ENCODE results near the gene SLC8B1.

Gene SLC8B1

GRCh38 chr12:113260636-113261300, 74.1 kb downstream of the SLC8B1 start:
- CTCF ChIA-PET, result interaction anchor here (0.7 to 2.9 kb wide), 3 partner anchors 8 to 51 kb away, joined by 3 to 9 read pairs (median 4); no protein-coding TSS in a partner anchor
- peaks cover 3 to 35% (median 27%) of the 10 kb centered on the region in 4 experiments for H3K4me1 ChIP-seq (ENCODE audit: control extremely low read depth in 1 of 4, control insufficient read depth in 4 of 4, insufficient read depth in 4 of 4, low read length in 3 of 4)
- 55% methylated on average over 5 of the region's 12 CpGs for WGBS (ENCODE audit: insufficient coverage)

GRCh38 chr12:113260127-113260526, 74.8 kb downstream of the SLC8B1 start:
- no peak for DNase-seq
- H3K36me3 ChIP-seq (ENCODE audit: control insufficient read depth in 4 of 4, insufficient read depth in 4 of 4, low read length in 3 of 4), result peaks cover 0 to 3% (median 0%) of the 10 kb centered on the region in 4 experiments
- no peak overlapping the region for H3K27ac ChIP-seq (ENCODE audit: insufficient read depth in 1 of 2, low read depth in 1 of 2, low read length in 2 of 2, poor library complexity in 1 of 2, severe bottlenecking in 2 of 2)
- no peak overlapping the region for H3K4me3 ChIP-seq (ENCODE audit: control insufficient read depth in 1 of 7, extremely low read depth in 1 of 7, insufficient read depth in 4 of 7, low read depth in 2 of 7, low read length in 6 of 7)
- POLR2A ChIA-PET, result no interaction called here
- peaks cover 3 to 35% (median 27%) of the 10 kb centered on the region in 4 experiments for H3K4me1 ChIP-seq (ENCODE audit: control extremely low read depth in 1 of 4, control insufficient read depth in 4 of 4, insufficient read depth in 4 of 4, low read length in 3 of 4)
- no peaks in the 10 kb centered on the region for H3K27me3 ChIP-seq (replicated peaks in 2 of 5; ENCODE audit: control insufficient read depth in 4 of 5, insufficient read depth in 5 of 5, low read length in 4 of 5)
- CTCF ChIA-PET, result interaction anchor here (0.8 to 2.9 kb wide), 3 partner anchors 9 to 25 kb away, joined by 3 to 9 read pairs (median 4); no protein-coding TSS in a partner anchor
- H3K9me3 ChIP-seq (ENCODE audit: control extremely low read depth in 1 of 5, control insufficient read depth in 4 of 5, insufficient read depth in 2 of 5, low read depth in 1 of 5, low read length in 4 of 5), result peaks cover 0 to 2% (median 0%) of the 10 kb centered on the region in 5 experiments
- 85% methylated on average over 5 of the region's 5 CpGs for WGBS (ENCODE audit: insufficient coverage)

More at GRCh38 chr12:113260636-113261300, 74.1 kb downstream of the SLC8B1 start:
- peaks cover 0 to 2% (median 0%) of the 10 kb centered on the region in 5 experiments for H3K9me3 ChIP-seq (ENCODE audit: control extremely low read depth in 1 of 5, control insufficient read depth in 4 of 5, insufficient read depth in 2 of 5, low read depth in 1 of 5, low read length in 4 of 5)
- no peak for DNase-seq
- H3K36me3 ChIP-seq (ENCODE audit: control insufficient read depth in 4 of 4, insufficient read depth in 4 of 4, low read length in 3 of 4), result peaks cover 0 to 3% (median under 1%) of the 10 kb centered on the region in 4 experiments
- H3K27ac ChIP-seq (ENCODE audit: insufficient read depth in 1 of 2, low read depth in 1 of 2, low read length in 2 of 2, poor library complexity in 1 of 2, severe bottlenecking in 2 of 2), result no peak overlapping the region
- no peaks in the 10 kb centered on the region for H3K27me3 ChIP-seq (replicated peaks in 2 of 5; ENCODE audit: control insufficient read depth in 4 of 5, insufficient read depth in 5 of 5, low read length in 4 of 5)
- POLR2A ChIA-PET, result no interaction called here
- no peak overlapping the region for H3K4me3 ChIP-seq (ENCODE audit: control insufficient read depth in 1 of 7, extremely low read depth in 1 of 7, insufficient read depth in 4 of 7, low read depth in 2 of 7, low read length in 6 of 7)

- Histone ChIP-seq H3K27ac (ENCODE audit: insufficient read depth in 1 of 2, low read depth in 1 of 2, low read length in 2 of 2, poor library complexity in 1 of 2, severe bottlenecking in 2 of 2) (no peak overlapping the region), H3K36me3 (ENCODE audit: control insufficient read depth in 4 of 4, insufficient read depth in 4 of 4, low read length in 3 of 4) (peaks cover 0 to 12% (median 4%) of the 10 kb centered on the region in 4 experiments), H3K27me3 (replicated peaks in 2 of 5; ENCODE audit: control insufficient read depth in 4 of 5, insufficient read depth in 5 of 5, low read length in 4 of 5) (no peaks in the 10 kb centered on the region), H3K4me3 (ENCODE audit: control insufficient read depth in 1 of 7, extremely low read depth in 1 of 7, insufficient read depth in 4 of 7, low read depth in 2 of 7, low read length in 6 of 7) (no peak overlapping the region), H3K9me3 (ENCODE audit: control extremely low read depth in 1 of 5, control insufficient read depth in 4 of 5, insufficient read depth in 2 of 5, low read depth in 1 of 5, low read length in 4 of 5) (peaks cover 0 to 14% (median 8%) of the 10 kb centered on the region in 5 experiments), H3K4me1 (ENCODE audit: control extremely low read depth in 1 of 4, control insufficient read depth in 4 of 4, insufficient read depth in 4 of 4, low read length in 3 of 4) (peaks cover 2 to 28% (median 26%) of the 10 kb centered on the region in 4 experiments)
- DNase-seq, result no peak
- CTCF ChIA-PET, result interaction anchor here (0.6 to 1.2 kb wide), 3 partner anchors 11 to 333 kb away, joined by 3 to 4 read pairs (median 3); no protein-coding TSS in a partner anchor
- POLR2A ChIA-PET, result interaction anchor here (0.6 kb wide), 1 partner anchor 381 kb away, joined by 4 read pairs; no protein-coding TSS in a partner anchor
Observed at GRCh38 chr12:113257564-113257963, 77.3 kb downstream of the SLC8B1 start.

- ChIA-PET CTCF (interaction anchor here (0.6 to 1.7 kb wide), 5 partner anchors 17 to 78 kb away, joined by 3 to 8 read pairs (median 3); no protein-coding TSS in a partner anchor), POLR2A (interaction anchor here (0.6 kb wide), 1 partner anchor 51 kb away, joined by 3 read pairs; no protein-coding TSS in a partner anchor)
- no peak overlapping the region for H3K4me3 ChIP-seq (ENCODE audit: control insufficient read depth in 1 of 7, extremely low read depth in 1 of 7, insufficient read depth in 4 of 7, low read depth in 2 of 7, low read length in 6 of 7)
- no peaks in the 10 kb centered on the region for H3K27me3 ChIP-seq (replicated peaks in 2 of 5; ENCODE audit: control insufficient read depth in 4 of 5, insufficient read depth in 5 of 5, low read length in 4 of 5)
- peaks cover 0 to 15% (median 8%) of the 10 kb centered on the region in 5 experiments for H3K9me3 ChIP-seq (ENCODE audit: control extremely low read depth in 1 of 5, control insufficient read depth in 4 of 5, insufficient read depth in 2 of 5, low read depth in 1 of 5, low read length in 4 of 5)
- peaks cover 0 to 21% (median 6%) of the 10 kb centered on the region in 4 experiments for H3K36me3 ChIP-seq (ENCODE audit: control insufficient read depth in 4 of 4, insufficient read depth in 4 of 4, low read length in 3 of 4)
- 100% methylated on average over 2 of the region's 4 CpGs for WGBS (ENCODE audit: insufficient coverage)
- no peak for DNase-seq
- H3K27ac ChIP-seq (ENCODE audit: insufficient read depth in 1 of 2, low read depth in 1 of 2, low read length in 2 of 2, poor library complexity in 1 of 2, severe bottlenecking in 2 of 2), result no peak overlapping the region
- H3K4me1 ChIP-seq (ENCODE audit: control extremely low read depth in 1 of 4, control insufficient read depth in 4 of 4, insufficient read depth in 4 of 4, low read length in 3 of 4), result peaks cover 0 to under 1% (median under 1%) of the 10 kb centered on the region in 4 experiments
Observed at GRCh38 chr12:113254298-113254697, 80.6 kb downstream of the SLC8B1 start.

DNA sequence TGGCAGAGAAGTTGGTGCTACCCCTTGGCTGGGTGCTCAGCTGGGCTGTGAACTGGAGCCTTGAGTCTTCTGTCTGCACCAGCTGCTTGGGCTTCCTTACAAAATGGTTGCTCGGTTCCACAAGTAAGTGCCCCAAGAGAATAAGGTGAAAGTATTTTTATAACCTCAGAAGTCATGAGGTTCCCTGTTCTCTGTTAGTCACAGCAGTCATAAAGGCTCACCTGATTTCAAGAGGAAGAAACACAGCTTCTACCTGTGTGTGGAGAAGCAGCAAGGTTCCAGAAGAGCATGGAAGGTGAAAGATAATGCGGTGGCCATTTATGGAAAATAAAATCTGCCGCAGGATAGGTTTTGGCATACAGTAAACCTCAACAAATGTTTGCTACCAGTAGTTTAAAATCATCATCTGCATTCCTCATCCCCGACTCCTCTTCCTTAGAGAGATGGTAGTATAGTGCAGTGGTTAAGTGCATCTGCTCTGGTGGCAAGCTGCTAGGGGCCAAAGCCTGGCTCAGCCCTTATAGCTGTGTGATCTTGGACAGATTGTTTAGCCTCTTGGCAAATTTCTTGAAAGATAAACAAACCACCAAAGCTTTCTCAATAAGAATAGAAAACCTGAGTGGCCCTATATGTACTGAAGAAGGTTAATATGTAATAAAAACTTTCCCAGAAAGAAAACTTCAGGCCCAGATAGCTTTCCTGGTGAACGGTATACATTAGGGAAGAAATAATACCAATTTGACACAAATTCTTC, 81.2 kb downstream of the SLC8B1 start:
- peaks cover 0 to 15% (median 8%) of the 10 kb centered on the region in 5 experiments for H3K9me3 ChIP-seq (ENCODE audit: control extremely low read depth in 1 of 5, control insufficient read depth in 4 of 5, insufficient read depth in 2 of 5, low read depth in 1 of 5, low read length in 4 of 5)
- WGBS (ENCODE audit: insufficient coverage), result 100% methylated on average over 2 of the region's 5 CpGs
- no peaks in the 10 kb centered on the region for H3K27me3 ChIP-seq (replicated peaks in 2 of 5; ENCODE audit: control insufficient read depth in 4 of 5, insufficient read depth in 5 of 5, low read length in 4 of 5)
- no peaks in the 10 kb centered on the region for H3K4me1 ChIP-seq (ENCODE audit: control extremely low read depth in 1 of 4, control insufficient read depth in 4 of 4, insufficient read depth in 4 of 4, low read length in 3 of 4)
- H3K27ac ChIP-seq (ENCODE audit: insufficient read depth in 1 of 2, low read depth in 1 of 2, low read length in 2 of 2, poor library complexity in 1 of 2, severe bottlenecking in 2 of 2), result no peak overlapping the region
- peaks cover 0 to 22% (median 6%) of the 10 kb centered on the region in 4 experiments for H3K36me3 ChIP-seq (ENCODE audit: control insufficient read depth in 4 of 4, insufficient read depth in 4 of 4, low read length in 3 of 4)
- CTCF ChIA-PET, result interaction anchor here (0.9 to 1.7 kb wide), 3 partner anchors 43 to 57 kb away, joined by 3 to 4 read pairs (median 3); no protein-coding TSS in a partner anchor
- no peak overlapping the region for H3K4me3 ChIP-seq (ENCODE audit: control insufficient read depth in 1 of 7, extremely low read depth in 1 of 7, insufficient read depth in 4 of 7, low read depth in 2 of 7, low read length in 6 of 7)
- no peak for DNase-seq
- POLR2A ChIA-PET, result interaction anchor here (0.6 kb wide), 1 partner anchor 50 kb away, joined by 3 read pairs; no protein-coding TSS in a partner anchor

DNA sequence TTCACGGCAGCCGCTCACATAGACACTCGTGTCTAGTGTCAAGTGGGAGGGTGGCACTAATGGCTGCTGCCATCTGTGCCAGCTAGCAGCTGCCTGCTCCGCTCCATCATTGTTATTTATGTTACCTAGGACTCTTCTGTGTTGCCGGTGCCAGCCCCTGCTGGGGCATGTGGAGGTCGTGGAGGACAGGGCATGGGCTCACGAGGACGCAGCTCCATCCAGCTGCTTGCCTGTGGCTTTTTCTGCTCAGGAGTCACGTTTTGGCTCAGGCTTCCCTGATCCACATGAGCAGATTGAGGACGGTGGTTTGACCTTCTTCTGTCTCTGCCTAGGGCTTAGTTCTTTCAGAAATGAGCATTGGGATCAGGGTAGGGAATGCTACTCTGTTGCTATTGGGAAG, 82.4 kb downstream of the SLC8B1 start:
- Histone ChIP-seq H3K36me3 (ENCODE audit: control insufficient read depth in 4 of 4, insufficient read depth in 4 of 4, low read length in 3 of 4) (peaks cover 0 to 26% (median 8%) of the 10 kb centered on the region in 4 experiments), H3K4me1 (ENCODE audit: control extremely low read depth in 1 of 4, control insufficient read depth in 4 of 4, insufficient read depth in 4 of 4, low read length in 3 of 4) (no peaks in the 10 kb centered on the region), H3K27ac (ENCODE audit: insufficient read depth in 1 of 2, low read depth in 1 of 2, low read length in 2 of 2, poor library complexity in 1 of 2, severe bottlenecking in 2 of 2) (no peak overlapping the region), H3K27me3 (replicated peaks in 2 of 5; ENCODE audit: control insufficient read depth in 4 of 5, insufficient read depth in 5 of 5, low read length in 4 of 5) (no peaks in the 10 kb centered on the region), H3K4me3 (ENCODE audit: control insufficient read depth in 1 of 7, extremely low read depth in 1 of 7, insufficient read depth in 4 of 7, low read depth in 2 of 7, low read length in 6 of 7) (no peak overlapping the region), H3K9me3 (ENCODE audit: control extremely low read depth in 1 of 5, control insufficient read depth in 4 of 5, insufficient read depth in 2 of 5, low read depth in 1 of 5, low read length in 4 of 5) (peaks cover 0 to 15% (median 8%) of the 10 kb centered on the region in 5 experiments)
- ChIA-PET CTCF (no interaction called here), POLR2A (no interaction called here)
- no peak for DNase-seq
- 95% methylated on average over 9 of the region's 10 CpGs for WGBS (ENCODE audit: insufficient coverage)
